Hepatic stellate cell (primary cell): ENCODE measurements around the gene PGA3.
"Not testable (repeated sequence)": the region's sequence is repeated elsewhere in the genome, so short reads cannot be mapped to it uniquely, and the experiment has no call there.

Experiments used
- DNase-seq: peaks from one replicate; pipeline ENCODE4 v3.0.0; 2011; ENCODE audit warnings: low spot score

Gene PGA3

DNA sequence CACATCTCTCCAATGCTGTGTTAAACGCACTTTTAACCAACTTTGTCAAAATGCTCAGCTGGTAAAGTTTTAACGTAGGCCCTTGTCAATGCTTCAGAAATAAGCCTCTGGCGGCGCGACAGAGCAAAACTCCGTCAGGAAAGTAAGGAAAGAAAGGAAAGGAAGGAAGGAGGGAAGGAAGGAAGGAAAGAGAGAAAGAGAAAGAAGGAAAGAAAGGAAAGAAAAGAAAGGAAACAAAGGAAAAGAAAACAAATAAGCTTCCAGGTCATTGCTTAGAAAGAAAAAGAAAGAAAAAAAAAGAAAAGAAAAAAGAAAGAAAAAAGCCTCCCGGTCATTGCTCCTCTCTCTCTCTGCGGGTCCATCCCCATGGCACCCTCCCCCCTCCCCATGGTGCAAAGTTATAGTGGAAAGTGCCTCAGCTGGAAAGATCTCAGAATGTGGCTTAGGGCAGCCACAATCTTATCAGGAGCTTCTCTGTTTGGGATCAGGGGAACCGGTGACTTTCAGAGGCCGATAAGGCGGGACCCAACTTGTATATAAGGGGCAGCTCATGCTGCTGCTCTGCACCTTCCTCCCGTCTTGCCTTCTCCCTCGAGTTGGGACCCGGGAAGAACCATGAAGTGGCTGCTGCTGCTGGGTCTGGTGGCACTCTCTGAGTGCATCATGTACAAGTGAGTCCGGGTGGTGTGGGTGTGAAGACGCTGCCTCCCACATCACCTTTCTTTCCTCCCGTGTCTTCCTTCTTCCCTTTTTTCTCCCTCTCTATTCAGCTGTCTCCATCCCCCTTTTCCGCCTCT is at the start of gene PGA3:
Gene PGA3, plus strand, starts transcription at position 566 of the 797 bp plus-strand sequence. Its CDS starts 50 bp downstream, at position 616.
- not testable (repeated sequence) for DNase-seq

DNA sequence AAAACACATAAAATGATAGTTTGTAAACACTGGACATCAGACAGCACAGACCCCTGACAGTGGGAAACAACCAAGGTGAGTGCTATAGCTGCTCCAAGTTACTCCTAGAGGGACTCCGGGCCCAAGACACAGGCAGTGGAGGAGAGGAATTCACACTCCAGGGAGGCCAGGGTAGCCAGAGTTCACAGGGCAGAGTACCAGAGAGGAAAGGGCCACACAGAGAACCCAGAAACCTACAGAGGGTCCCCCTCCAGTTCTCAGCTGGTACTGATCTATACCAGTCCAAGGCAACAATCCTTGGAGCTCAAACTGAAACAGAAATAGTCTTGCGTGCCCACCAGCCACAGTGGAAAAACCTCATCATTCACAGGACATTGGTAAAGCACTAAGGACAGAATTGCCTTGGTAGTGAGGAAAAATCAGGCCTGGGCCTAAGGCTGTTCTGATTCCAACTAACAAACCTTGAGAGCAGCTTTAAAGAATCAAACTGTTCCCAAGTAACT is 49.7 kb upstream of the PGA3 start:
- DNase-seq: no peak

DNA sequence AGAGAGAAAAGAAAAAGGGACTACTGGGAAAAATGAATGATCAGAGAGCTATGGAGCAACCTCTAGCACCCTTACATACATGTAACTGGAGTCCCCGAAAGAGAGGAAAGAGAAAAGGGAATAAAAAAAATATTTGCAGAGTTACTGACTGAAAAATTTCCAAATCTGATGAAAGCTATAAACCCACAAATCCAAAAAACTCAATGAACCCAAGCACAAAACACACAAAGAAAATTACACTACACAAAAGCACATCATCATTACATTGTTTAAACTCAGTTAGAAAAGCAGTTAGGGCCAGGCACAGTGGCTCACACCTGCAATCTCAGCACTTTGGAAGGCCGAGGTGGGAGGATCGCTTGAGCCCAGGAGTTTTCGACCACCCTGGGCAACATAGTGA is 48.8 kb upstream of the PGA3 start:
- no peak for DNase-seq

DNA sequence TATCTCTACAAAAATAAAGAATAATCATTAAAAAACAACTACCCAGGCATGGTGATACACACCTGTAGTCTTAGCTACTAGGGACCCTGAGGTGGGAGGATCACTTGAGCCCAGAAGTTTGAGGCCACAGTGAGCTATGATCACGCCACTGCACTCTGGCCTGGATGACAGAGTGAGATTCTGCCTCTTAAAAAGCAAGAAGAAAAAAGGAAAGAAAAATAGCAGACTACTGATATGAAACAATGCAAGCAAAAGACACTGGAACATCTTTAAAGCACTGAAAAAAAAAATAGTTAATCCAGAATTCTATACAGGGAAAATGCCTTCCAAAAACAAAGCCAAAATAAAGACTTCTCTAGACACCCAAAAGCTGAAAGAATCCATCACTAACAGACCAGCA is 48.0 kb upstream of the PGA3 start:
- no peak for DNase-seq

DNA sequence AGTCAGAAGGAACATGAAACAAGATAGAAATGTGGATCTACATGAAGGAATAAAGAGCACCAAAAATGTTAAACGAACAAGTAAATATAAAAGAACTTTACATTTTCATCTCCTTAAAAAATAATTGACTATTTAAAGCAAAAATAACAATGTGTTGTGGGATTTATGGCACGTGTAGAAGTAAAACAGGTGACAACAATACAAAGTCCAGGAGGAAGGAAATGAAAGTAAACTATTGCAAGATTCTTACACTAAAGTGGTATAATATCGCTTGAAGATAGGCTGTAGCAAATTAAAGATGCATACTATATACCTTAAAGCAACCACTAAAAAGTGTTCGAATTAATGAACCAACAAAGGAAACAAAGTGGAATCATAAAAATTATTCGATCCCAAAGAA is 47.6 kb upstream of the PGA3 start:
- DNase-seq: no peak

DNA sequence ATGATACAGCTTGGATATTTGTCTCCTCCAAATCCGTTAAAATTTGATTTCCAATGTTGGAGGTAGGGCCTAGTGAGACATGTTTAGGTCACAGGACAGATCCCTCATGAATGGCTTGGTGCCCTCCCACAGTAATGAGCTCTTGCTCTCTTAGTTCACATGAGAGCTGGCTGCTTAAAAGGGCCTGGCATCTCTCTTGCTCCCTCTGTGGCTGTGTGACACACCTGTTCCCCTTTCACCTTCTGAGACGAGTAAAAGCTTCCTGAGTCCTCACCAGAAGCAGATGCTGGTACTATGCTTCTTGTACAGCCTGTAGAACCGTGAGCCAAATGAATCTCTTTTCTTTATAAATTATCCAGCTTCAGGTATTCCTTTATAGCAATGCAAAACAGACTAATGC is 45.6 kb upstream of the PGA3 start:
- DNase-seq: no peak

DNA sequence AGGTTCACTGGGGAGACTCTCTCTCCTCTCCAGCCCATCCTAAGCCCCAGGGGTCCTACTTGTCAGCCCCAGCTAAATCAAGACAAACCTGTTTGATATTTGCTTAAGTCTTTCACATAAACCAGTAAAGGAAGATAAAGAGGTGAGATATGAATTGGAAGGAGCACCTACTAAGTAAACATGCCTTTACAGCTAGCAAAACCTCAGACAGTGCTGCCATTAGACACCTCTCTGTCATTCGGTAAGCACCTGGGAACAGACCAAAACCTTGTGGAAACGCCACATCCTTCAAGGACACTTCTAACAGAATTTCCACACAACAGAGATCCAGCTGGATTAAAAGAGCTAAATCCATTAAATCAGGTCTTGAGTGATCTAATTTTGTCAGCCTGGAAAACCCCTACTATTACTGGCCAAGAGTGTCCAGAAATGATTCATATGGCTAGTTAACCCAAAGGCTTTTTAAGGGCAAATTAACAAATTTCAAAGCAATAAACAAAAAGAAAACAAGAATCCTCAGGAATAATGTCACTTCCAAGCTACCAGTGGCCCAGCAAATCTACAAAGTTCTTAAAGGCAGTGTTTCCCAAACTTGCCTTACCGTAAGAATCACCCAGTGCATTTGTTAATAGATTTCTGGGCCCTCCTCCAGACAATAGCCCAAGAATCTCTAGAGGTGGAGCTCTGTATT is 44.5 kb upstream of the PGA3 start:
- no peak for DNase-seq

DNA sequence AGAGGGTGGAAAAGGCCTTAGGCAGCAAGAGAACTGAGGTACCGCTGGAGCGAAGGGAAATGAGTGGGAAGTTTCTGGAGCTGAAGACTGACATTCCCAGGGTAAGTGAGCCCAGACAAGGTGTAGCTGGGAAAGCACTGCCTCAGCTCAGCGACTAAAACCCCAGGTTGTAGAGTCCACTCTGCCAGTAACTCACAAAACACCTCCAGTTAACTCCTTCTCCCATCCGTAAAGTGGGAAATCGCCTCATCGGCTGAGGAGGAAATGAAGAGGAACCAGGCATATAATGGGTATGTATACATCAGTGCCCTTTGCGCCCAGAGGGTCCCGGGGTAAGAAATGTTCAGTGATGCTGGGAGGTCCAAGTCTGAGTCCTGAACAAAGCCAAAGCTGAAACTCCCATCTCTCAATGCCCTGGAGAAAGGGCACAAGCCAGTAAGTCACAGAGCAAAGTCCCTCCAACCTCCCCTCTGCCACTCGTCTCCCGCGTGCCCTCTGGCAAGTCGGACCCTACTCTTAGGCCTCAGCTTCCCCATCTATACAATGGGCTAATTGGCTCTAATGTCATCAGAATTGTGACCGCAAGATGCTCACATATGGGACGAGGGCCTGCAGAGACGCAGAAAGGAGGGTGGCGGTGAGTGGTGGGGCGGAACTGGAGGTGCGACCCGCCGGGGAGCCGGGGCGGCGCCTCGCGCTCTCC is 42.7 kb upstream of the PGA3 start:
- DNase-seq: no peak

DNA sequence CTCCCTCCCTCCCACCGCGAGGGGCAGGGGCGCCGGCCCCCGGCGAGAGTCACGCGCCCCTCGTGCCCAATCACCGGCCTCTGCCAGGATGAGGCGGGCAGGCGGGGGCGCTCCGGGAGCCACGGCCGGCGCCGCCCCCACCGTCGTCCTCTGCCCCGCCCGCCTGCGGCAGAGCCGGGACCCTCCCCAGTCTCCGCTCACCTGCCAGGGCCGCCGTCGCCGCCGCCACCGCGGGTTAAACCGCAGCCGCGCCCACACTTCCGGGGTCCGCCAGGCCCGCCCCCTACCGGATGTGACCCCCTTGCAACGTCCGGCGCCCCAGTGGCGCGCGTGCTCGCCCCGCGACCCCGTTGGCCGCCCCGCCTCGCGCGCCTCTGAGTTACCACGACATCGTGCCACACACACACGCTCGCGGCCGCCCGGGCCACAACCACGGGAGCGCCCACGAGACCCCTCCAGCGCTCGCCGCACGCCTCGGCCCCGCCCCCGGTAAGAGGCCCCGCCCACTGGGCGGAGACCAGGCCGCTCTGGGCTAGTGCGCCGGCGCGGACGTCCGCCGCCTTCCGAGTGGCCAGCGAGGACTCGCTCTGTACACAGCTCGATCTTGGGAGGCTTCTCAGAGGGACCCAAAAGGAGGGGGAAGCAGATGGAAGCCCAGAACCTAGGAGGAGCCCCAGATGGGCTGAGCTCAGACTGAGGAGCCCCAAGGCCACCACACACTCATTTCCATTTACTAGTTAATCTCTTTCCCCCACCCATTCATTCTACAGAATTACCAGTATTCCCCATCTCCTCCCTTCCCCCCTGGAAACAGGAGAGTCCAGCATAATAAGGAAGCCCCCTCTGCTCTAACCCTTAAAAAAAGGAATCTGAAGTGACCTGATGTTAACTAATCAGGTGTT is 41.9 kb upstream of the PGA3 start, which contains the start of gene VPS37C:
Gene VPS37C, minus strand, starts transcription at position 237 of the 902 bp plus-strand sequence. CDS start 22,597 bp downstream, outside the sequence.
- DNase-seq: peak; percentile 98

DNA sequence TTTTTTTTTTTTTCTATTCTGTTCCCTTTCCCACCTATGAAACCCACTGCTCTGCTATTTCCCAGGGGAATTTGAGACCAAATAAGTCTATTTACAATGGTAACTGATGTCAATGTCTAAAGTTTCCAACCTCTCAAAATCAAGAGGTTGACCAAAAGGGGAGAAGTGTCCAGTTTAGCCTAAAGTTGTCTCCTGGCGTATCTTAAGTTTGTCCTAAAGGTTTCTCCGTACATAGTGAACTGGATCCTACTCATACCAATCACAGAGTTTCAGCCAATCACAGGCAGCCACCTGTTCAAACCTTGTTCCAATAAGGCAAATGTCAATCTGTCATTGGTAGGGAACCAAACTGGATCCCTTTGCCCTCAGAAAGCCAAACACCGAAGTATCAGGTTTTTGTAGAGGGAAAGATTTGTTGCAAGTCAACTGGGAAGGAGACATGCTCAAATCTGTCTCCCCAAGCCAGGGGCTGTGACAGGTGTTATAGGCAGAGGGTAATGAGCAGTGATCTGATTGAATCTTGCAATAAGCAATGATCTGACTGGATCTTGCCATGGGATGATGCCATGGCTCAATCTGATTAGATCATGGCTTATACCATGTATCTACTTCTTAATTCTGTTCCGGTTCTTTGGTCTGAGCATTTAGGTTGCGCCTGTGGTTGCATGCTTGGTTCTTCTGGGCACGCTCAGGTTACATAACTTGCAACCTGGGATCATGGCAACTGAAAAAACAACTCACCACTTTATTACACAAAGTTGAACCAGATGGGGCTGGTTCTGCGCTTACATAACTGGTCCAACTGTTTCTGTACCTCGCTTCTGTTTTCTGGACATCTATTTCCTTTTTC is 41.0 kb upstream of the PGA3 start:
- no peak for DNase-seq

DNA sequence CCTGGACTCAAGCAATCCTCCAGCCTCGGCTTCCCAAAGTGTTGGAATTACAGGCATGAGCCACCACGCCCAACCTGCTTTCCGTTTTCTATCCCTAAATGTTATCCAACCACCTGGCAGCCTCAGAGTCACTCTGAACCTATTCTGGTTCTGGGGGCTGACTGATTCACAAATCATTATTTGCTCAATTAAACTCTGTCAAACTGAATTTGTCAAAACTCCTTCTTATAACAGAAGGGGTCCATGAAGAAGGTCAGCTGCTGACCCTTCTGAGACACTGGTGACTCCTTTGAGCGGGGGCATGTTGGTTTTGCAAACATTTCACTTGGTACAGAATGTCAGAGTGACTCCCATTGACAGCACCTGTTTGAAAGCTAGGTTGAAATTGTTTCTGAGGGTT is 40.3 kb upstream of the PGA3 start:
- no peak for DNase-seq

DNA sequence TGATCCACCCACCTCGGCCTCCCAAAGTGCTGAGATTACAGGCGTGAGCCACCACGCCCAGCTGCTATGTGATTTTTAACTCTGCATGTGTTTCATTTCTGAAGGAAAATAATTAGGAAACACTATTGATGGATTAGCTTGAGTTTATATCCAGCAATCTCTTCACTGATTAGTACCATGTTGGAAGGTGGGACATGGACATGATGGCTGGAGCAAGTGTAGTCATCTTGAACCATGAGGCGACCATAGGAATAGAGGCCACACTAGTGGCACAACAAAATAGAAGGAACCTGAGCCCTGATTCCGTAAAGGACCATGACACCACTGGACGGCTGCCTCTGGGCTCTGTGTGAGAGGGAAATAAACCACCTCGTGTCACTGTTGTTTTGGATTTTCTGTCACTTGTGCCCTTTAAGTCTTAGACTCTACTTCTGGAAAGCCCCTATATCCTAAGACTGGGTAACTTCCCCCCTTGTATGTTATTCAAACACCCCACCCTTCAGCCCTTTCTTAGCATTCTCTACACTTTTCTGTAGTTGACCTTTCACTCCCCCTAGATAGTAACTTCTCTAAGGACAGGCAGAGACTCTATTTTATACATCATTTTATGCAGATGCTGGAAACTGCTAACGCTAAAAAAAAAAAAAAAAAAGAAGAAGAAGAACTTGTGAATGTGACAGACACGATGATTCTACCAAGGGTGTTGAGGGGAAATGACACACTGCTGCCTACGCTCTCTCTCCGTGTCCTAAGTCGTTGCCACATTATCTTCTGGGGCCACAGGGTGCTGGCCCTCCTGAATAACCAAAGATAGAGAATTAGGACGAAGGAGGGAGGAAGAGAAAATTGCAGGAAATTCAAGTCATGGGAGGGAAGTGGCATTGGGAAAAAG is 39.4 kb upstream of the PGA3 start:
- DNase-seq: no peak

DNA sequence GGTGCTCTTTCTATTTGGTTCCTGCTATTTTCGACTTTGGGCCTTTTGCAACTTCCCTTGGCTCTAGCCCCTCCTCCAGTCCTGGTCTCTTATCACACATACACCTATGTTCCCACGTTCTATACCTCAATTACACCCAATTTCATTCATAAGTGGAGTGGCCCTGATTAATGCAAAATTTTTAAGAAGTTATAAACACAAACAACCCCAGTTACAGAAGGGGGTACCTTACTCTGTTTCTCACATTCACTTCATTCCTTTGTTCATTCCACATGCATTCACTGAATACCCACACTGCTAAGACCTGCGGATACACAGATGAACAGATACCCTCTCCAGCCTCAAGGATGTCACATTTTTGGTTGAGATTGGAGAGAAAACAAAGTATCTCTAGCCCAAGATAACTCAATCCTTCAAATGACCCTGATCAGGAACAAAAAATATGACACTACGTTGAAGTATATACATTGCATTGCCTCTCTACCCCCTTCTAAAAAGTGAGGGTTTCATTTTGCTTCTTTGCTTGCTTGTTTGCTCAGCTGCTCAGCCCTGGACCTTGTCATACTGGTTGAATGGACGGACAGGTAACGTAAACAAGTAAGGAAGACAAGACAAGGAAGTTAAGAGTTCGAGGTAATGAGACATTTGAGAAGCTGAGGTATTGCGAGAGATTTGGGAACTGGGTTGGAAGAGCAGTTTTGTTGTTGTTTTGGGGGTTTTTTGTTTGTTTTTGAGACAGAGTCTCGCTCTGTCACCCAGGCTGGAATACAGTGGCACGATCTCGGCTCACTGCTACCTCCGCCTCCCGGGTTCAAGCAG is 38.5 kb upstream of the PGA3 start:
- no peak for DNase-seq

DNA sequence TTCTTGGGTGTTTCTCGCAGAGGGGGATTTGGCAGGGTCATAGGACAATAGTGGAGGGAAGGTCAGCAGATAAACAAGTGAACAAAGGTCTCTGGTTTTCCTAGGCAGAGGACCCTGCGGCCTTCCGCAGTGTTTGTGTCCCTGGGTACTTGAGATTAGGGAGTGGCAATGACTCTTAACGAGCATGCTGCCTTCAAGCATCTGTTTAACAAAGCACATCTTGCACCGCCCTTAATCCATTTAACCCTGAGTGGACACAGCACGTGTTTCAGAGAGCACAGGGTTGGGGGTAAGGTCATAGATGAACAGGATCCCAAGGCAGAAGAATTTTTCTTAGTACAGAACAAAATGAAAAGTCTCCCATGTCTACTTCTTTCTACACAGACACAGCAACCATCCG is 37.5 kb upstream of the PGA3 start:
- not testable (repeated sequence) for DNase-seq

DNA sequence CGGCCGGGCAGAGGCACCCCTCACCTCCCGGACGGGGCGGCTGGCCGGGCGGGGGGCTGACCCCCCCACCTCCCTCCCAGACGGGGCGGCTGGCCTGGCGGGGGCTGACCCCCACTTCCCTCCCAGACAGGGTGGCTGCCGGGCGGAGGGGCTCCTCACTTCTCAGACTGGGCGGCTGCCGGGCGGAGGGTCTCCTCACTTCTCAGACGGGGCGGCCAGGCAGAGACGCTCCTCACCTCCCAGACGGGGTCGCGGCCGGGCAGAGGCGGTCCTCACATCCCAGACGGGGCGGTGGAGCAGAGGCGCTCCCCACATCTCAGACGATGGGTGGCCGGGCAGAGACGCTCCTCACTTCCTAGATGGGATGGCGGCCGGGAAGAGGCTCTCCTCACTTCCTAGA is 37.0 kb upstream of the PGA3 start:
- not testable (repeated sequence) for DNase-seq

DNA sequence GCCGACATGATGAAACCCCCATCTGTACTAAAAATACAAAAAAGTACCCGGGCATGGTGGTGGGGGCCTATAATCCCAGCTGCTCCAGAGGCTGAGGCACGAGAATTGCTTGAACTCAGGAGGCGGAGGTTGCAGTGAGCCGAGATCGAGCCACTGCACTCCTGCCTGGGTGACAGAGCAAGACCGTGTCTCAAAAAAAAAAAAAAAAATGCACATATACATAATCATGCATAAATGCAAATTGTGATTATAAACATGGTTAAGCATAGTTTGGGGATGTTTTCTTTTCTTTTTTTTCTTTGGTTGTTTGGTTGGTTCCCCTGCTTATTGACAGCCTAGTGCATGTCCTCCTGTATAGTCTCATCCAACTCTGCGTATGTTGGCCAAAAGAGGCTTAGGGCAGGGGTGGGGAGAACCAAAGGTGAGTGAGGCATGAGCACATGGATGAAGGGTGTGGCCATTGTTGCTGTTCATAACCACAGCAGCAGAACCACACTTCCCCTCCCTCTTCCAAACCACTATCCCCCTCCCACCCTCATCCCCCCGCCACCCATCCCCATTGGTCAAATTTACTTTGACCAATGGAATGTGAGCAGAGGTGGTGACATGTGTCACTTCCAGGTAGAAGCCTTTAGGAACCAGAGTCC is 35.1 kb upstream of the PGA3 start:
- no peak for DNase-seq

DNA sequence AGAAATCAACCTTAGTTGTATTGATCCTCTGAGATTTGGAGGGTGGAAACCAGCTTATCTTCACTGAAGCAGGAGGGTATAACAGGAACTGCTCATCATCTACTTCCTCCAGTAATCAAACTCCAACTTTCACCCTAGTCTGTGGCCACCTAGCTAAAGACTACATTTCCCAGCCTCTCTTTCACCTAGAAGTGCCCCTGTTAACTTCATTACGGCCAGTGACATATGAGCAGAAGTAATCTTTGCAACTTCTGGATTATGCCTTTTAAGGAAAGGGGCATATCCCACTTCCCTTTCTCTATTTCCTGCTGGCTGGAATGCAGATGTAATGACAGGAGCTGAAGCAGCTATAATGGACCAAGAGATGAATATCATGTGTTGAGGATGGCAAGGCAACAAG is 34.5 kb upstream of the PGA3 start:
- DNase-seq: no peak

DNA sequence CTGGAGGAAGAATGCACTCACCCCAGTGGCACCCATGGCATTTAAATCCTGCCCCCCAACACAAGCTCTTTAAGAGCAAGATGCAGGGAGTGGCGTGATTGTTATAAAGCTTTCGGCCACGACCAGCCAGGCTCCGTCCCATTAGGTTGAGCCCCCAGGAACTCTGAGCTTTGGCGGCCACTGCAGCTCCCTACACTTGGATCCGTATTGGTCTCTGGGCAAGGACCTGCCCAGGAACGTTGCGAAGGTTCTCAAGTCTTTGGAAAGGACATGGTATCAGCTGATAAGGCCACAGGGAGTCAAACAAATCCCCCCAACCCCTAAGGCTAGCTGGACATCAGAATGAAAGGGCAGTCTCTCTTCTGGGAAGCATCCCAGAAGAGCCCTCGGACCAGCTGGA is 32.7 kb upstream of the PGA3 start:
- DNase-seq: no peak
